Measurements from ENCODE around the gene PMS1.
A peak's percentile ranks its signal among the peaks of the same experiment; 100 is the strongest.
"Not testable (repeated sequence)": the region's sequence is repeated elsewhere in the genome, so short reads cannot be mapped to it uniquely, and the experiment has no call there.

Gene PMS1

GRCh38 chr2:189783927-189784867 is at the start of gene PMS1, which contains the start of gene ORMDL1:
PMS1 (plus strand) TSS chr2:189784450; CDS start chr2:189791810, 7,360 bp downstream.
ORMDL1 (minus strand) TSS chr2:189784339; CDS start chr2:189782595, 1,744 bp downstream.
- H3K9ac ChIP-seq (ENCODE audit: insufficient read length, low read depth): peak within 1 kb of the TSS; percentile 98
- H3K27me3 ChIP-seq (ENCODE audit: insufficient read depth, insufficient read length): no peaks in the 10 kb centered on the region
- H3K9me3 ChIP-seq (ENCODE audit: insufficient read depth, low read length): no peaks in the 10 kb centered on the region
- peak; percentile 90 for DNase-seq (ENCODE audit: low read depth, low spot score)
- peak within 1 kb of the TSS; percentile 80 for H3K4me3 ChIP-seq (ENCODE audit: insufficient read length, low read depth)
- no peak for TF ChIP-seq SUZ12 (IDR thresholded peaks at IDR 0.05; ENCODE audit: extremely low read depth, insufficient read depth, insufficient read length)
- TF ChIP-seq YY1 (IDR thresholded peaks at IDR 0.05; ENCODE audit: insufficient read depth, insufficient read length): no peak
- no peak for TF ChIP-seq ZNF274 (IDR thresholded peaks at IDR 0.05; ENCODE audit: low read depth, low read length)
- no peaks in the 10 kb centered on the region for H3K4me1 ChIP-seq (ENCODE audit: insufficient read depth, insufficient read length)
- H3K36me3 ChIP-seq (ENCODE audit: insufficient read depth, insufficient read length, low read length): peaks cover 62% of the 10 kb centered on the region

- TF ChIP-seq YY1 (IDR thresholded peaks at IDR 0.05; ENCODE audit: insufficient read depth, insufficient read length) (no peak), SUZ12 (IDR thresholded peaks at IDR 0.05; ENCODE audit: extremely low read depth, insufficient read depth, insufficient read length) (no peak), ZNF274 (IDR thresholded peaks at IDR 0.05; ENCODE audit: low read depth, low read length) (no peak)
- no peak overlapping the region for H3K4me3 ChIP-seq (ENCODE audit: insufficient read length, low read depth)
- no peaks in the 10 kb centered on the region for H3K4me1 ChIP-seq (ENCODE audit: insufficient read depth, insufficient read length)
- H3K36me3 ChIP-seq (ENCODE audit: insufficient read depth, insufficient read length, low read length): peaks cover 38% of the 10 kb centered on the region
- no peaks in the 10 kb centered on the region for H3K9me3 ChIP-seq (ENCODE audit: insufficient read depth, low read length)
- DNase-seq (ENCODE audit: low read depth, low spot score): peak; percentile 20
- no peaks in the 10 kb centered on the region for H3K27me3 ChIP-seq (ENCODE audit: insufficient read depth, insufficient read length)
- no peak overlapping the region for H3K9ac ChIP-seq (ENCODE audit: insufficient read length, low read depth)
These were observed 33.1 kb upstream of the PMS1 start for GRCh38 chr2:189751080-189751658.

- TF ChIP-seq YY1 (IDR thresholded peaks at IDR 0.05; ENCODE audit: insufficient read depth, insufficient read length) (no peak), ZNF274 (IDR thresholded peaks at IDR 0.05; ENCODE audit: low read depth, low read length) (no peak), SUZ12 (IDR thresholded peaks at IDR 0.05; ENCODE audit: extremely low read depth, insufficient read depth, insufficient read length) (no peak)
- H3K36me3 ChIP-seq (ENCODE audit: insufficient read depth, insufficient read length, low read length): peaks cover 22% of the 10 kb centered on the region
- no peak overlapping the region for H3K4me3 ChIP-seq (ENCODE audit: insufficient read length, low read depth)
- H3K27me3 ChIP-seq (ENCODE audit: insufficient read depth, insufficient read length): no peaks in the 10 kb centered on the region
- no peak for DNase-seq (ENCODE audit: low read depth, low spot score)
- H3K9me3 ChIP-seq (ENCODE audit: insufficient read depth, low read length): no peaks in the 10 kb centered on the region
- no peaks in the 10 kb centered on the region for H3K4me1 ChIP-seq (ENCODE audit: insufficient read depth, insufficient read length)
- H3K9ac ChIP-seq (ENCODE audit: insufficient read length, low read depth): no peak overlapping the region
These were observed 27.8 kb upstream of the PMS1 start for GRCh38 chr2:189756311-189756952.

- H3K4me3 ChIP-seq (ENCODE audit: insufficient read length, low read depth); DNase-seq (ENCODE audit: low read depth, low spot score); H3K36me3 ChIP-seq (ENCODE audit: insufficient read depth, insufficient read length, low read length); H3K9ac ChIP-seq (ENCODE audit: insufficient read length, low read depth); H3K4me1 ChIP-seq (ENCODE audit: insufficient read depth, insufficient read length); H3K27me3 ChIP-seq (ENCODE audit: insufficient read depth, insufficient read length); H3K9me3 ChIP-seq (ENCODE audit: insufficient read depth, low read length): not testable (repeated sequence)
These were observed 24.1 kb upstream of the PMS1 start for GRCh38 chr2:189760154-189760553.

- Histone ChIP-seq H3K27me3 (ENCODE audit: insufficient read depth, insufficient read length) (no peaks in the 10 kb centered on the region), H3K4me3 (ENCODE audit: insufficient read length, low read depth) (peak overlapping the region; percentile 58), H3K9ac (ENCODE audit: insufficient read length, low read depth) (peak overlapping the region; percentile 82), H3K36me3 (ENCODE audit: insufficient read depth, insufficient read length, low read length) (peaks cover 8% of the 10 kb centered on the region), H3K9me3 (ENCODE audit: insufficient read depth, low read length) (no peaks in the 10 kb centered on the region), H3K4me1 (ENCODE audit: insufficient read depth, insufficient read length) (no peaks in the 10 kb centered on the region)
- no peak for TF ChIP-seq YY1 (IDR thresholded peaks at IDR 0.05; ENCODE audit: insufficient read depth, insufficient read length)
- no peak for TF ChIP-seq ZNF274 (IDR thresholded peaks at IDR 0.05; ENCODE audit: low read depth, low read length)
- no peak for TF ChIP-seq SUZ12 (IDR thresholded peaks at IDR 0.05; ENCODE audit: extremely low read depth, insufficient read depth, insufficient read length)
- no peak for DNase-seq (ENCODE audit: low read depth, low spot score)
These were observed 22.1 kb upstream of the PMS1 start for GRCh38 chr2:189762229-189762550.

- H3K4me1 ChIP-seq (ENCODE audit: insufficient read depth, insufficient read length): no peaks in the 10 kb centered on the region
- no peaks in the 10 kb centered on the region for H3K27me3 ChIP-seq (ENCODE audit: insufficient read depth, insufficient read length)
- H3K4me3 ChIP-seq (ENCODE audit: insufficient read length, low read depth): peak within 1 kb of the TSS; percentile 58
- TF ChIP-seq ZNF274 (IDR thresholded peaks at IDR 0.05; ENCODE audit: low read depth, low read length): no peak
- no peak for TF ChIP-seq SUZ12 (IDR thresholded peaks at IDR 0.05; ENCODE audit: extremely low read depth, insufficient read depth, insufficient read length)
- no peak for TF ChIP-seq YY1 (IDR thresholded peaks at IDR 0.05; ENCODE audit: insufficient read depth, insufficient read length)
- H3K9me3 ChIP-seq (ENCODE audit: insufficient read depth, low read length): no peaks in the 10 kb centered on the region
- H3K9ac ChIP-seq (ENCODE audit: insufficient read length, low read depth): peak within 1 kb of the TSS; percentile 82
- H3K36me3 ChIP-seq (ENCODE audit: insufficient read depth, insufficient read length, low read length): peaks cover 9% of the 10 kb centered on the region
- DNase-seq (ENCODE audit: low read depth, low spot score): peak; percentile 94
These were observed 21.5 kb upstream of the PMS1 start, which contains the start of gene OSGEPL1 for GRCh38 chr2:189762551-189763298. OSGEPL1 (minus strand) TSS chr2:189762792; CDS start chr2:189761640, 1,152 bp downstream.

Data from NT2/D1 (cell line).